ENCODE results near the gene BLTP3B. TPM values are rescaled to one million over a fixed set of nuclear protein-coding genes. Genes with fewer than 3 reads are reported as not detected.

The BLTP3B gene
- total RNA-seq, 1 experiment from 2014 or later: 20.1 TPM

DNA sequence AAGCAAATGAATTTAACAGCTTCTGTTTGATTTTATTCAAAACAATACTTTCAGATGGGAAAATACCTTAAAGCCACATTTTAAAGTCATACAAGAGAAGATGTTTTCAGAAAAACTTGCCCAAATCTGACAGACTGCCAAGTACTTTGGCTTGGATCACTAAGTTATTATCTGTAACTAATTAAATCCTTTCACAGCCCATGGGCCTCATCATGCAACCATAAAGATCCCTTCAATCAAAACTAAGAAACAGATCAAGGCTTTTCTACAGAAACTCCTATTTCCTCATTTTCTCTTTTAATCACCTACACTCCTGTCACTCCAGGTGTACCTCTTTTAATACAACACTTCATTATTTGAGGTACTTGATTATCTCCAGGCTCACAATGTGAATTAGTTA, 28.1 kb downstream of the BLTP3B start:
- Mint-ChIP-seq H3K36me3 (ENCODE audit: insufficient read depth, unreplicated experiment) (no peaks in the 10 kb centered on the region), H3K4me3 (ENCODE audit: unreplicated experiment) (no peak overlapping the region), H3K9me3 (ENCODE audit: unreplicated experiment) (no peaks in the 10 kb centered on the region), H3K4me1 (ENCODE audit: insufficient read depth, unreplicated experiment) (no peaks in the 10 kb centered on the region), H3K27me3 (ENCODE audit: insufficient read depth, unreplicated experiment) (no peaks in the 10 kb centered on the region), H3K27ac (ENCODE audit: low read depth, unreplicated experiment) (no peak overlapping the region)
- TF ChIP-seq, protein P1, sequence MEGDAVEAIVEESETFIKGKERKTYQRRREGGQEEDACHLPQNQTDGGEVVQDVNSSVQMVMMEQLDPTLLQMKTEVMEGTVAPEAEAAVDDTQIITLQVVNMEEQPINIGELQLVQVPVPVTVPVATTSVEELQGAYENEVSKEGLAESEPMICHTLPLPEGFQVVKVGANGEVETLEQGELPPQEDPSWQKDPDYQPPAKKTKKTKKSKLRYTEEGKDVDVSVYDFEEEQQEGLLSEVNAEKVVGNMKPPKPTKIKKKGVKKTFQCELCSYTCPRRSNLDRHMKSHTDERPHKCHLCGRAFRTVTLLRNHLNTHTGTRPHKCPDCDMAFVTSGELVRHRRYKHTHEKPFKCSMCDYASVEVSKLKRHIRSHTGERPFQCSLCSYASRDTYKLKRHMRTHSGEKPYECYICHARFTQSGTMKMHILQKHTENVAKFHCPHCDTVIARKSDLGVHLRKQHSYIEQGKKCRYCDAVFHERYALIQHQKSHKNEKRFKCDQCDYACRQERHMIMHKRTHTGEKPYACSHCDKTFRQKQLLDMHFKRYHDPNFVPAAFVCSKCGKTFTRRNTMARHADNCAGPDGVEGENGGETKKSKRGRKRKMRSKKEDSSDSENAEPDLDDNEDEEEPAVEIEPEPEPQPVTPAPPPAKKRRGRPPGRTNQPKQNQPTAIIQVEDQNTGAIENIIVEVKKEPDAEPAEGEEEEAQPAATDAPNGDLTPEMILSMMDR (IDR thresholded peaks at IDR 0.05; ENCODE audit: unreplicated experiment): no peak
- POLR2A ChIA-PET: interaction anchor here (0.7 kb wide), 1 partner anchor 191 kb away, joined by 3 read pairs; no protein-coding TSS in a partner anchor
- CTCF ChIA-PET: interaction anchor here (0.6 to 1.4 kb wide), 4 partner anchors 10 to 76 kb away, joined by 3 to 5 read pairs (median 4); no protein-coding TSS in a partner anchor
- no peak for DNase-seq (ENCODE audit: unreplicated experiment)
- no TSS peak for BruUV-seq (replicated peaks)
- intact Hi-C loops (cut with micrococcal nuclease): no loop called here

DNA sequence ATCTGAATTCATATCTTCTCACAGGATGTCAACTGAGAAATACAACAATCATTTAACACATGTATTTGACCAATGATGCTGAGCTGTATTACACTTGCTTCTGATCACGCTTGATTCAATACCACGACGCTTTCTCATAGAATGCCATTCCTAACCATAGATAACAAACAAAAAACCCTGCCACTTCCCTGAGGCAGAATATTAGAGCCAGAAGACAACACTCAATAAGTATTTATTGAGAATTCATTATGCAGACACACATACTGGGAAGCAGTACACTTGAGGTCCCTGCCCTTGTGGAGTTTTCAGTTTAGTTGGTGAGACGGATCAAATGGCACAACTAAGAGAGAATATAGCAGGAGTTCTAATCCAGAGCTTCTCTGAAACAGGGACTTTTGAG, 32.4 kb downstream of the BLTP3B start:
- TF ChIP-seq, protein P1 (IDR thresholded peaks at IDR 0.05; ENCODE audit: unreplicated experiment): no peak
- Mint-ChIP-seq H3K27me3 (ENCODE audit: insufficient read depth, unreplicated experiment) (no peaks in the 10 kb centered on the region), H3K27ac (ENCODE audit: low read depth, unreplicated experiment) (no peak overlapping the region), H3K4me3 (ENCODE audit: unreplicated experiment) (no peak overlapping the region), H3K36me3 (ENCODE audit: insufficient read depth, unreplicated experiment) (peaks cover 6% of the 10 kb centered on the region), H3K4me1 (ENCODE audit: insufficient read depth, unreplicated experiment) (peaks cover 5% of the 10 kb centered on the region), H3K9me3 (ENCODE audit: unreplicated experiment) (peaks cover 12% of the 10 kb centered on the region)
- intact Hi-C loops (cut with micrococcal nuclease): no loop called here
- no peak for DNase-seq (ENCODE audit: unreplicated experiment)
- ChIA-PET POLR2A (interaction anchor here (0.6 kb wide), 1 partner anchor 30 kb away, joined by 5 read pairs; no protein-coding TSS in a partner anchor), CTCF (interaction anchor here (0.6 kb wide), 1 partner anchor 24 kb away, joined by 3 read pairs; no protein-coding TSS in a partner anchor)
- no TSS peak for BruUV-seq (replicated peaks)

DNA sequence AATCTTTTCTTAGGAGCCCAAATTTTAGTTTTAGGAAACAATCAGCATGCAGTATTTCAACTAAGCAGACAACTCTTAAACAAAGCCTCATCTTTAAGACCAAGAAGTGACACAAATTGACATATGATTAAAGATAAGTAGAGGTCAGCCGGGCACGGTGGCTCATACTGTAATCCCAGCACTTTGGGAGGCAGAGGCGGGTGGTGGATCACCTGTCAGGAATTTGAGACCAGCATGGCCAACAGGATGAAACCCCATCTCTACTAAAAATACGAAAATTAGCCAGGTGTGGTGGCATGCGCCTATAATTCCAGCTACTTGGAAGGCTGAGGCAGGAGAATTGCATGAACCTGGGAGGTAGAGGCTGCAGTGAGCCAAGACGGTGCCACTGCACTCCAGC, 35.8 kb downstream of the BLTP3B start:
- no peak for DNase-seq (ENCODE audit: unreplicated experiment)
- ChIA-PET CTCF (no interaction called here), POLR2A (no interaction called here)
- Mint-ChIP-seq H3K4me1 (ENCODE audit: insufficient read depth, unreplicated experiment) (peaks cover 5% of the 10 kb centered on the region), H3K27me3 (ENCODE audit: insufficient read depth, unreplicated experiment) (no peaks in the 10 kb centered on the region), H3K9me3 (ENCODE audit: unreplicated experiment) (peaks cover 12% of the 10 kb centered on the region), H3K4me3 (ENCODE audit: unreplicated experiment) (no peak overlapping the region), H3K36me3 (ENCODE audit: insufficient read depth, unreplicated experiment) (peaks cover 11% of the 10 kb centered on the region), H3K27ac (ENCODE audit: low read depth, unreplicated experiment) (no peak overlapping the region)
- intact Hi-C loops (cut with micrococcal nuclease): no loop called here
- TF ChIP-seq, protein P1 (IDR thresholded peaks at IDR 0.05; ENCODE audit: unreplicated experiment): no peak
- BruUV-seq (replicated peaks): no TSS peak

DNA sequence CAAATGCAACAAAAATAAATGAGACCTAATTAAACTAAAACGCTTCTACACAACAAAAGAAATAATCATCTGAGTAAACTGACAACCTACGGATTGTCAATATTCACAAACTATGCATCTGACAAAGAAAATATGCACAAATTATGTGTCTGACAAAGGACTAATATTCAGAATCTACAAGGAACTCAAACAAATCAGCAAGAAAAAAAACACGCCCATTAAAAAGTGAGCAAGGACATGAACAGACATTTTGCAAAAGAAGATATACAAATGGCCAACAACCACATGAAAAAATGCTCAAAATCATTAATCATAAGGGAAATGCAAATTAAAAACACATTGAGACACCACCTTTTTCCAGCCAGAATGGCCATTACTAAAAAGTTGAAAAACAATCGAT, 37.0 kb downstream of the BLTP3B start:
- intact Hi-C loops (cut with micrococcal nuclease): no loop called here
- Mint-ChIP-seq H3K4me1 (ENCODE audit: insufficient read depth, unreplicated experiment) (peaks cover 5% of the 10 kb centered on the region), H3K4me3 (ENCODE audit: unreplicated experiment) (no peak overlapping the region), H3K27ac (ENCODE audit: low read depth, unreplicated experiment) (no peak overlapping the region), H3K36me3 (ENCODE audit: insufficient read depth, unreplicated experiment) (peaks cover 15% of the 10 kb centered on the region), H3K27me3 (ENCODE audit: insufficient read depth, unreplicated experiment) (no peaks in the 10 kb centered on the region), H3K9me3 (ENCODE audit: unreplicated experiment) (peaks cover 12% of the 10 kb centered on the region)
- TF ChIP-seq, protein P1 (IDR thresholded peaks at IDR 0.05; ENCODE audit: unreplicated experiment): no peak
- POLR2A ChIA-PET: no interaction called here
- no TSS peak for BruUV-seq (replicated peaks)
- CTCF ChIA-PET: no interaction called here
- DNase-seq (ENCODE audit: unreplicated experiment): no peak

Measured in MCF 10A (cell line).